Measurements from ENCODE around the gene APBB1.

GRCh38 chr11:6354651-6355485 is 64.0 kb downstream of the APBB1 start:
- no peak for TF ChIP-seq CTCF (IDR thresholded peaks at IDR 0.05; ENCODE audit: borderline replicate concordance, extremely low read depth, low read length, poor library complexity, severe bottlenecking)
- TF ChIP-seq EZH2 (IDR thresholded peaks at IDR 0.05; ENCODE audit: borderline replicate concordance, low read depth, low read length, severe bottlenecking), result no peak
